ENCODE data around the gene RNF208. TPM values are rescaled to one million over a fixed set of nuclear protein-coding genes. Genes with fewer than 3 reads are reported as not detected.

Gene RNF208
- total and polyA plus RNA-seq, 7 donors, result 4.8 to 12.8 (median 6.4) TPM

DNA sequence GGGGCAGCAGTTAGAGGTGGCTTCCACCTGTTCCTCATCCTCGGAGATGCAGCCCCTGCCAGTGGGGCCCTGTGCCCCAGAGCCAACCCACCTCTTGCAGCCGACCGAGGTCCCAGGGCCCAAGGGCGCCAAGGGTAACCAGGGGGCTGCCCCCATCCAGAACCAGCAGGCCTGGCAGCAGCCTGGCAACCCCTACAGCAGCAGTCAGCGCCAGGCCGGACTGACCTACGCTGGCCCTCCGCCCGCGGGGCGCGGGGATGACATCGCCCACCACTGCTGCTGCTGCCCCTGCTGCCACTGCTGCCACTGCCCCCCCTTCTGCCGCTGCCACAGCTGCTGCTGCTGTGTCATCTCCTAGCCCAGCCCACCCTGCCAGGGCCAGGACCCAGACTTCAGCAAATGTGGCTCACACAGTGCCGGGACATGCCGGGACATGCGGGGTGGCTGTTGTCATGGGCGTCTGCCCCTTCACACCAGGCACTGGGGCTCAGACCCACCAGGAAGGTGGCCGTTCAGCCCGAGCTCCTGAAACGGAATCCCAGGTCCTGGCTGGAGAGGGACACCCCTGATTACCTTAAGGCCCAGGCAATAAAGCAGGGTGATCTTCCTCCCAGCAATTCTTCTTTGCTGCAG, 3.8 kb upstream of the RNF208 start:
- Histone ChIP-seq H3K36me3 (ENCODE audit: insufficient read depth in 1 of 2, low read depth in 1 of 2) (no peaks in the 10 kb centered on the region), H3K27me3 (ENCODE audit: insufficient read depth in 3 of 3, low read length in 2 of 3) (peaks cover 0 to 32% (median 0%) of the 10 kb centered on the region in 3 donors), H3K4me3 (no peak overlapping the region), H3K9me3 (no peaks in the 10 kb centered on the region), H3K4me1 (peaks cover 11% of the 10 kb centered on the region), H3K27ac (no peak overlapping the region)
- intact Hi-C loops (cut with DNase I), result loop anchor here (2.0 to 5.0 kb wide), 3 partner anchors 39 to 107 kb away; partner anchors contain the start of genes ANAPC2 (in 1 of the 2) and SSNA1 (in 1 of the 2)
- ATAC-seq (no peak), DNase-seq (no peak)
- WGBS, 3 donors, result 47 to 55% (median 48%) methylated on average over 13 to 21 of the region's 21 CpGs
- TF ChIP-seq, protein P1, sequence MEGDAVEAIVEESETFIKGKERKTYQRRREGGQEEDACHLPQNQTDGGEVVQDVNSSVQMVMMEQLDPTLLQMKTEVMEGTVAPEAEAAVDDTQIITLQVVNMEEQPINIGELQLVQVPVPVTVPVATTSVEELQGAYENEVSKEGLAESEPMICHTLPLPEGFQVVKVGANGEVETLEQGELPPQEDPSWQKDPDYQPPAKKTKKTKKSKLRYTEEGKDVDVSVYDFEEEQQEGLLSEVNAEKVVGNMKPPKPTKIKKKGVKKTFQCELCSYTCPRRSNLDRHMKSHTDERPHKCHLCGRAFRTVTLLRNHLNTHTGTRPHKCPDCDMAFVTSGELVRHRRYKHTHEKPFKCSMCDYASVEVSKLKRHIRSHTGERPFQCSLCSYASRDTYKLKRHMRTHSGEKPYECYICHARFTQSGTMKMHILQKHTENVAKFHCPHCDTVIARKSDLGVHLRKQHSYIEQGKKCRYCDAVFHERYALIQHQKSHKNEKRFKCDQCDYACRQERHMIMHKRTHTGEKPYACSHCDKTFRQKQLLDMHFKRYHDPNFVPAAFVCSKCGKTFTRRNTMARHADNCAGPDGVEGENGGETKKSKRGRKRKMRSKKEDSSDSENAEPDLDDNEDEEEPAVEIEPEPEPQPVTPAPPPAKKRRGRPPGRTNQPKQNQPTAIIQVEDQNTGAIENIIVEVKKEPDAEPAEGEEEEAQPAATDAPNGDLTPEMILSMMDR (IDR thresholded peaks at IDR 0.05), result no peak

DNA sequence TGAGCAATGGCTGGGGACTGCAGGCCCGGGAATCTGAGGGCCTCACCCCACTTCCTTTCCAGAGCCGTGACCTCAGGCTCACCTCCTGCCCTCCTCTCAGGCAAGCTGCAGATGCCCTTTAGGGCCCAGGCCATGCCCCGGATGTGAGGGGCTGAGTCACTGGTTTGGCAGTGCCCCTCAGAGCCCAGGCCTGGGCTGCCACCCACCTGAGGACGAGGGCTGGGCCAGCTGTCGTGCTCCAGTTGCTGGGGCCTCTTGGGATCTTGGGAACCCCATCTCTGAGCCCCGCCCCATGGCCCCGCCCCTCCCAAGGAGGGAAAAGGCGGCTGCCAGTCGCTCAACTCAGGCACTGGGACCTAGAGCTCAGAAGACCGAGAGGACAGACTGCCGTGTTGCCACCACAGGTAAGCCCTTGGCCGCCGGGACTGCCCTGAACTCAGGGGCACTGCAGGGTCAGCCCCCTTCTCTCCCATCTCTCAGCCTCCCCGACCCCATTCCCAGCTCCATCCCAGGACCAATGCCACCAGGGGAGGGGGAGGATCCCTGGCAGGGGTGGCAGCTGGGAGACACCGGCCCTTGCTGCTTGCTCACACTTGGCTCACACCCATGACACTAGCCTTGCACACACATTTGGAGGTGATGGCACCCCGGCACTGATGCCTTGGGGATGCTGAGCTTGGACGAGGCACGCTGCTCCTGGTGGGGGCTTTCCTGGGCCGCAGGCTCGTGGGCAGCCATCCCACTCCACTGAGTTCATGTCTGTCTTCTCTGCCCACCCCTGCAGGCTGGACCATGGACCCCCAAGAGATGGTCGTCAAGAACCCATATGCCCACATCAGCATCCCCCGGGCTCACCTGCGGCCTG, 3.0 kb upstream of the RNF208 start, which contains the start of gene CYSRT1:
Gene CYSRT1 (plus strand): TSS at position 345 of the 865 bp plus-strand sequence. CDS start 448 bp downstream, at position 793.
- ATAC-seq (no peak), DNase-seq (no peak)
- 42 to 53% (median 45%) methylated on average over 23 of the region's 23 CpGs for WGBS, 3 donors
- intact Hi-C loops (cut with DNase I), result loop anchor here in 1 of 2 donors (5.0 kb wide), 1 partner anchor 38 kb away; the partner anchor contains the start of genes ANAPC2 and SSNA1
- H3K27ac ChIP-seq, result peak within 1 kb of the TSS; percentile 83
- H3K4me1 ChIP-seq, result peaks cover 11% of the 10 kb centered on the region
- H3K4me3 ChIP-seq, result peak within 1 kb of the TSS; percentile 76
- no peaks in the 10 kb centered on the region for H3K36me3 ChIP-seq (ENCODE audit: insufficient read depth in 1 of 2, low read depth in 1 of 2)
- no peaks in the 10 kb centered on the region for H3K9me3 ChIP-seq
- TF ChIP-seq, protein P1 (IDR thresholded peaks at IDR 0.05), result no peak
- H3K27me3 ChIP-seq (ENCODE audit: insufficient read depth in 3 of 3, low read length in 2 of 3), result peaks cover 0 to 28% (median 0%) of the 10 kb centered on the region in 3 donors

DNA sequence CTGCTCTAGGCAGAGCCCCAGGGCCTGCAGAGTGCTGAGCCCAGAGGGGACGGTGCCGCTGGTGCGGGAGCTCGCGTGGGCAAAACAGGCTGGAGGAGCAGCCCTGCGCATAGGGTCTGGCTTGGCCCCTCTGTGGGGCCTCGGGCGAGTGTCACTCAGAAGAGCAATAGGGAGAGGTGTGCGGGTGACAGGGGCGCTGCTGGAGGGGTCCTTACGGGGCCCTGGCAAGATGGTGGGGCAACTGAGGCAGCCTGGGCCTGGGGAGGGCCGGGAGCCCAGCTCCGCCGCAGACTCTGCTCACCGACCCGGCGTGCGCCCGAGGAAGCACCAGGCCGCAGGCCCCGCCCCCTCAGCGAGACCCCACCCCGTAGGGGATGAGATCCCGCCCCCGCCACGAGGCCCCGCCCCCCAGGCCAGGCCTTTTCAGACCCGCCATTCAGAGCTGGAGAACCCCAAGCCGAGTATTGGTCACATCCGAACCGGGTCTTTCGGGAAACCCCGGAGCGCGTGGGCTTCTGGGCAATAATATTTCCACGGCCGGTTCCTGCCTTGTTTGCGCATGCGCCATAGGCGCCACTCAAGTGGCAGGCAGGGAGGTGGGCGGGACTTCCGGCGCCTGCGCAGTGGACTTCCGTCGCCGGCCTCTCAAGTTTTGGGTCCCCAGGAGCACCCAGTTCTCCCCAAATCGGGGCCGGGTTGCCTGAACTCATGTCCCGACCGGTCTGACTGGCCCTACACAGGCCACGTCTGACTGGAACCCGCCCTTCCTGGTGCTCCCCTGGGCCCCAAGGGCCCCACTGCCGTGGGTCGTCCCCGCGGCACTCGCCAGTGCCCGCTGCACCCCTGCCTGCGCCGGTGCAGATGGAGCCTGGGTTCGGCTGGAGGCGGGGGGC, 1.3 kb upstream of the RNF208 start:
- H3K9me3 ChIP-seq, result no peaks in the 10 kb centered on the region
- peak overlapping the region; percentile 83 for H3K27ac ChIP-seq
- ATAC-seq (peak; percentile 92 to 93 (median 92)), DNase-seq (peak; percentile 98 to 99)
- peaks cover 11% of the 10 kb centered on the region for H3K4me1 ChIP-seq
- H3K36me3 ChIP-seq (ENCODE audit: insufficient read depth in 1 of 2, low read depth in 1 of 2), result no peaks in the 10 kb centered on the region
- intact Hi-C loops (cut with DNase I), result loop anchor here in 1 of 2 donors (2.0 kb wide), 1 partner anchor 35 kb away; the partner anchor contains the start of genes ANAPC2 and SSNA1
- peak overlapping the region; percentile 76 for H3K4me3 ChIP-seq
- H3K27me3 ChIP-seq (ENCODE audit: insufficient read depth in 3 of 3, low read length in 2 of 3), result peaks cover 0 to 12% (median 0%) of the 10 kb centered on the region in 3 donors
- TF ChIP-seq, protein P1 (IDR thresholded peaks at IDR 0.05), result no peak
- 1 to 3% (median 1%) methylated on average over 48 to 63 of the region's 63 CpGs for WGBS, 3 donors

DNA sequence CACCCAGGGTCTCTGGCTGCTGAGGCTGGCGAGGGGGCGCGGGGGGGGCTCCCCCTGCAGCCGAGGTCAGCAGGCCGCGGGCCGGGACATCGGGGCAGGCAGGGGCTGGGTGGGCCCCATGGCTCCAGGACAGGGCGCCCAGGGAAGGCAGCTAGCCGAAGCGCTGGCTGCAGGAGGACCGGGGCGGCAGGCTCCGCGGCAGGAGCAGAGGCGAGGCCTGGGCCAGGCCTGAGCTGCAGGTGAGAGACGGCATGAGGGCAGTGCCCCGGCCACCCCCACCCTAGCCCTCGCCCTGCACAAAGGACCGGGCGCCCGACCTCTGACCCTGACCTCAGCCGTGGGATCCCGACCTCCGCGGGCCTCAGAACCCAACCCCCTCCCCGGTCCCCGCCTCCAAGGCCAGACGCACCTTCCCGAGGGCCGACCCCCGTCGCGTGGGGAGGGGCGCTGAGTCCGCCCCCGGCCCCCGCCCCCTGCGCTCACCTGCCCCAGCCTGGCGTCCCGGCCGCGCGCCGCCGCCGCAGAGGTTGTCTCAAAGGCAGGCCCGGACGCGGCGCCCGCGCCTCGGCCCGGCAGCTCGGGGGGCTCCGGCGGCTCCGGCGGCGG, 431 bp downstream of the RNF208 start:
- Histone ChIP-seq H3K36me3 (ENCODE audit: insufficient read depth in 1 of 2, low read depth in 1 of 2) (no peaks in the 10 kb centered on the region), H3K4me3 (peak overlapping the region; percentile 57), H3K27ac (no peak overlapping the region), H3K4me1 (peaks cover 11% of the 10 kb centered on the region), H3K9me3 (no peaks in the 10 kb centered on the region), H3K27me3 (ENCODE audit: insufficient read depth in 3 of 3, low read length in 2 of 3) (no peaks in the 10 kb centered on the region)
- intact Hi-C loops (cut with DNase I), result loop anchor here in 1 of 2 donors (2.0 kb wide), 1 partner anchor 33 kb away; the partner anchor contains the start of genes ANAPC2 and SSNA1
- DNase-seq, result no peak
- TF ChIP-seq, protein P1 (IDR thresholded peaks at IDR 0.05), result no peak
- no peak for ATAC-seq
- 8 to 14% (median 10%) methylated on average over 32 to 61 of the region's 61 CpGs for WGBS, 3 donors
